Effector CD4-positive, alpha-beta T cell (primary cell): ENCODE data around the gene LUZP1.
A peak's percentile ranks its signal among the peaks of the same experiment; 100 is the strongest.

Experiments used
- DNase-seq: peaks from one replicate; pipeline ENCODE4 v3.0.0-alpha.2; 2020

LUZP1 gene

GRCh38 chr1:23114424-23115079 is 54.1 kb downstream of the LUZP1 start:
- DNase-seq = no peak

- no peak for DNase-seq
These were observed 56.8 kb downstream of the LUZP1 start for GRCh38 chr1:23111600-23112535.

- no peak for DNase-seq
These were observed 58.3 kb downstream of the LUZP1 start for GRCh38 chr1:23110391-23110790.

- no peak for DNase-seq
These were observed 59.6 kb downstream of the LUZP1 start for GRCh38 chr1:23108918-23109533.

- peak; percentile 27 for DNase-seq
These were observed 65.4 kb downstream of the LUZP1 start for GRCh38 chr1:23103001-23103889.

GRCh38 chr1:23102289-23102688 is 66.4 kb downstream of the LUZP1 start:
- DNase-seq = no peak

- no peak for DNase-seq
These were observed 66.8 kb downstream of the LUZP1 start for GRCh38 chr1:23101887-23102286.

- no peak for DNase-seq
These were observed 67.4 kb downstream of the LUZP1 start for GRCh38 chr1:23101101-23101827.

GRCh38 chr1:23100074-23100748 is 68.4 kb downstream of the LUZP1 start:
- peak; percentile 27 for DNase-seq

- DNase-seq = no peak
These were observed 69.5 kb downstream of the LUZP1 start for GRCh38 chr1:23099171-23099536.

GRCh38 chr1:23098463-23099170 is 70.0 kb downstream of the LUZP1 start:
- peak; percentile 46 for DNase-seq

GRCh38 chr1:23097316-23097715 is 71.3 kb downstream of the LUZP1 start:
- DNase-seq = no peak

- no peak for DNase-seq
These were observed 76.2 kb downstream of the LUZP1 start for GRCh38 chr1:23092447-23092846.

- DNase-seq = no peak
These were observed 77.1 kb downstream of the LUZP1 start for GRCh38 chr1:23091545-23091944.

GRCh38 chr1:23090056-23090455 is 78.6 kb downstream of the LUZP1 start:
- DNase-seq = no peak

- DNase-seq = no peak
These were observed 80.6 kb downstream of the LUZP1 start for GRCh38 chr1:23088027-23088426.

- DNase-seq = no peak
These were observed 83.0 kb downstream of the LUZP1 start for GRCh38 chr1:23085696-23086095.

GRCh38 chr1:23084880-23085279 is 83.8 kb downstream of the LUZP1 start:
- DNase-seq = no peak

GRCh38 chr1:23083714-23084480 is 84.8 kb downstream of the LUZP1 start:
- DNase-seq = no peak

- DNase-seq = no peak
These were observed 87.3 kb downstream of the LUZP1 start for GRCh38 chr1:23081376-23081775.
